Activated gamma-delta T cell treated with Interleukin-2 at 50 U/mL for 16 hours (primary cell): Measurements from ENCODE around the gene OR2T27.
"Not testable (repeated sequence)": the region's sequence is repeated elsewhere in the genome, so short reads cannot be mapped to it uniquely, and the experiment has no call there.

ENCODE experiments used
- DNase-seq: peaks from one replicate; pipeline ENCODE4 v3.0.0-alpha.2; 2020

Gene OR2T27, protein sequence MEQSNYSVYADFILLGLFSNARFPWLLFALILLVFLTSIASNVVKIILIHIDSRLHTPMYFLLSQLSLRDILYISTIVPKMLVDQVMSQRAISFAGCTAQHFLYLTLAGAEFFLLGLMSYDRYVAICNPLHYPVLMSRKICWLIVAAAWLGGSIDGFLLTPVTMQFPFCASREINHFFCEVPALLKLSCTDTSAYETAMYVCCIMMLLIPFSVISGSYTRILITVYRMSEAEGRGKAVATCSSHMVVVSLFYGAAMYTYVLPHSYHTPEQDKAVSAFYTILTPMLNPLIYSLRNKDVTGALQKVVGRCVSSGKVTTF

DNA sequence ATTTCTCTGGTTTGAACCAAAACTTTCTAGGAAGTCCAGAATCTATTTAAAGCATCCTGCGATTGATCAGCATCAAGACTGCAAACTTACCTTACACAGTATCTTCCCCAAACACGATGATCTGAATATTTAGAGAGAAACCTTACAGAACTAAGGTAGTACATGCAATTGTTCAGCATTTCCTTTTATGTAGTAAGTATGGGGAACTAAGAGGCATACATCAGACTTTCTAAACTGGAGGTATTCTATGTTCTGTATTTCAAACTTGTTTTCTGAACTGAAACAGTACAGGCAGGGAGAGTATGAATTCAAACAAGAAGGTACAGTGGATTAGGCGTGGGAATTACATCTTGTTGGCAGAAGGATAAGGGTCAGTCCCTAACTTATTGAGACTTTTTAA is at the start of gene OR2T27:
Gene OR2T27 (minus strand): TSS at position 175 of the 400 bp plus-strand sequence. CDS start 4,644 bp downstream, outside the sequence.
- not testable (repeated sequence) for DNase-seq

DNA sequence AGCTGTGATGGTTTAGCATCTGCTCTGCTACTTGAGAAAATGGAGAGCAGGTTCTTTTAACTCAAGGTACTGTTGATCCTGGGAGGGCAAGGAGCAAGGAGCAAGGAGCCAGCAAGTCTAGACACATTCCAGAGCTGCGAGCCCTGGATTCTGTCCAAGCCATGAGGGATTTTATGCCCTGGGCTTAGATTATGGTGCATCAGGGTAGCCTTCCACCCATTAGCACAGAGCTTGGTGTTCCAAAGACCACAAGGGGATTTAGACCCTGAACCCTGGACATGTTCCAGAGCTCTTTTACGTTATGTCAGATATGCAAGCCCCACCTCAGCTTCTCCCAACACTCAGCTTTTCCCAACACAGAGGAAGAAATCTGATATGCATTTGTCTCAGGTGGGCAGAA is 49.3 kb upstream of the OR2T27 start:
- DNase-seq = no peak

DNA sequence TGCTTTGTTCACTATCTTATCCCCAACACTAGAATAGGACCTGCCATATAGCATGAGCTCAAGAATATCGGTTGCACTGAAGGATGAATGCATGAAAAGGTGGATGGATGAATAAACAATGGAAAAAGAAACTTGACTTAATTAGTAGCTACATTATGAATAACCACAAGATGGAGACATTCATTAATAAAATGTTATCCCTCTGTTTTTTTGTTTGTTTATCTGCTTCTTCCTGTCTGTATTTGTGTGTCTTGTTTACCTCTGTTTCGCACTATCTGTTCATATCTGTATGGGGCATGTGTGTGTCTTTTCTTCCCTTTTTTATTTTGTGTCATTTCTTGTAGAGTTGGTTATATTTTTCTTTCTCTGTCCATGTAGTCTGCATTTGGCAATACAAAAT is 48.3 kb upstream of the OR2T27 start:
- no peak for DNase-seq

DNA sequence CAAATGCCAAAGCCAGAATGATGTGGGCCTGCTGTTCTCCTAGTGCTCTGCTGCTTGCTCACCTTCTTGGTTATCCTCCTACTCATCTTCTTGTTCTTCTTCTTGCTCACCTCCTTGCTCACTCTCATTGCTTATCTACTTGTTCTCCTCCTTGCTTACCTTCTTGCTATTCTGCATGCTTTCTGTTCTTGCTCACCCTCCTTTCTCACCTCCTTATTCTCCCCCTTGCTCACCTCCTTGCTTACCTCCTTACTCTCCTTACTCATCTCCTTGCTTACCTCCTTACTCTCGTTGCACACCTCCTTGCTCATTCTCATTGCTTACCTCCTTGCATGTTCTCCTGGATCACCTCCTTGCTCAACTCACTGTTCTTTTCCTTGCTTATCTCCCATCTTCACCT is 47.4 kb upstream of the OR2T27 start, which contains the start of gene OR14I1:
Gene OR14I1 (minus strand): TSS at position 53 of the 400 bp plus-strand sequence.
- DNase-seq = no peak

DNA sequence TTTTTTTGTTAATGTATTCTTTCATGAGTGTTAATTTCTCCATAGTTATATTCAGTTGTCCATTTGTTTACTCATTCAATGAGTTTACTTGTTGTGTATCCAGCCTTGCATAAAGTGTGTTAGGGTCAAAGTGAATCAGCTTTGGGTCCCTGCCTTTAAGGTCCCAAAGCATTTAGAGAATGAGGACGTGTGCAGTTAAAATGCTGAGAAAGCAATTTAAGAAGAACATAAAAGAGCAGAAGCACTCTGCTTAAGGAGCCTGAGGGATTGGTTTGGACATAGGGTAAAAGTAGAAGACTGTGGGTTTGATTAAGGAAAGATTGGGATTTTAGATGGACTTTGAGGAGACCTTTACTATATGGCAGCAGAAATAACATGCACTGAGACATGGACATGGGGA is 43.8 kb upstream of the OR2T27 start:
- no peak for DNase-seq

DNA sequence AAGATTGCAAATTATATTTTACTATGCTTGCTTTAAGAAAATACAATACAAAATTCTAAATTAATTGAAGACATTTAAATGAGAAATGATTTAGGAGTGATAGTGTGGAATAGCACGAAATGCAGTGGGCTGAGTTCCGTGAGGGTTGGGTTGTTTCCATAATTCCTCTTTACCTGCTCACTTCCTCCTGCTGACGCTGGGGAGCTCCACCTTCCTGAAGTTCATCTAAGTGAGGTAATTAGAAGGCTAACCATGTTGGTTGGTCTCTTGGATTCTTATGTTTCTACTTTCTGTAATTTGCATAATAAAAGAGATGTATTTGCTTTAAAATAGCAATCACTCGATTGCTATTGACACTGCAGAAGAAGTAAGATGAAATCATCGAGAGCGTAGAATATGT is 42.6 kb upstream of the OR2T27 start:
- no peak for DNase-seq

DNA sequence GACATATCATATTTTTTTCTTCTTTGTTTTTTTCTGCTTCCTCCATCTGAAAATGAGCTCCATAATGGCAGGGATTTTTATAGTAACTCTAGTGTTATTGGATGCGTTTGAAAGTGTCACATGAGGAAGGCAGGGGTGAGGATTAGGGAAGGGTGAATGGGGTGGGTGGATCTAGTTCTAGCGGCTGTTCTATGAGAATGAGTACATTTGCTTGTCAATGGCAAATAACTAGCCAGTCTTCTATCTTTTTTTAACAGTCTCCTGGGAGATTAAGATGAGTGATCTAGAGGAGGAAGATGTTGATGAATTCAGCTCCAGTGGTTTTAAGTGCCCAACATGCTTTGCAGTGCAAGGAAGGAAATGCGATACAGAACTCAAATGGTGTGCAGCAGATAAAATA is 41.4 kb upstream of the OR2T27 start:
- no peak for DNase-seq

DNA sequence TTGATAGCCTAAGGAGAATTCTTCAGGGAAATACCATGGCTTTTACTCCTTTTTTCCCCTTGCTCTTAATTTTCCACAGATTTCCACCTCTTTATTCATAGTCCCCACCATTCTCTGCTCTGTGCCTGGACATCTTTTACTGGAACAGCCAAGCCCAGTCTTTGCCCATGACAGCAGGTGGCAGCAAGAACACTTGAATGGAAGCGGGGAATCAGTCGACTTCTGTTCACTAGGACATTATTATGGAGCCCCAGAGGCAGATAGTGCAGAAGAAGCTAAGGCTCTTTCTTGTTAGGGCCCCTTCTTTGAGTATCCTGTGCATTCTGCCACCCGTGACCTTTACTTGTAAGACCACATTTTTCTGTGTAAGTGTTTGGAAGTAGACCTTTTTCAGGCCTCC is 40.9 kb upstream of the OR2T27 start:
- DNase-seq = no peak

DNA sequence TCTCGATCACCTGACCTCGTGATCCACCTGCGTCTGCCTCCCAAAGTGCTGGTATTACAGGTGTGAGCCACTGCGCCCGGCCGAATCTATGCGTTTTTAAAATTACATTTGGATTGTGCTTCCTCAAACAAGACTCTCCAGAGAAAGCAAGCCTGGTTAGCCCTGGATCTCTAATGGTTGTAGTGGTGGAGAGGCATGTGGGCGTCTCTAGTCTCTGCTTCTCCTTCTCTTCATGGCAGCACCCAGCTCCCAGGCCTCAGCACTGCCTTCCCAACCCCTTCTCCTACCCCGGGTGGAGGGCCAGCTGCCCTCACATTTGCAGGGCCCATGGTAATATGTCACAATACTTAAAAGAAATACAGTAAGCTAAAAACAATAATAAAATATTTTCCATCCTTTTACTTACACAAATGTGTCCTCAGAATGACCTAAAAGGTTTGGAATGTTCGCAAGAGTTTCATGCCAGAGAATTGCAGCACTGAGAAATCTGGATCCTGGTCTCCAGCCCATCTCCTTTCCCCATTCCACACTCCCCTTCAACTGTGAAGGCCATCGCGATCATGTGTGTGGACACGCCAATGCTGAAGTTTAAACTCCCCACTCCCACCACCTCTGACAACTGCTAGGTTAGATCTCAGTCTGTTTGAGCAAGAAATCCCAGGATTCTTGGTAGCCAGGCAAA is 40.3 kb upstream of the OR2T27 start:
- DNase-seq = no peak

DNA sequence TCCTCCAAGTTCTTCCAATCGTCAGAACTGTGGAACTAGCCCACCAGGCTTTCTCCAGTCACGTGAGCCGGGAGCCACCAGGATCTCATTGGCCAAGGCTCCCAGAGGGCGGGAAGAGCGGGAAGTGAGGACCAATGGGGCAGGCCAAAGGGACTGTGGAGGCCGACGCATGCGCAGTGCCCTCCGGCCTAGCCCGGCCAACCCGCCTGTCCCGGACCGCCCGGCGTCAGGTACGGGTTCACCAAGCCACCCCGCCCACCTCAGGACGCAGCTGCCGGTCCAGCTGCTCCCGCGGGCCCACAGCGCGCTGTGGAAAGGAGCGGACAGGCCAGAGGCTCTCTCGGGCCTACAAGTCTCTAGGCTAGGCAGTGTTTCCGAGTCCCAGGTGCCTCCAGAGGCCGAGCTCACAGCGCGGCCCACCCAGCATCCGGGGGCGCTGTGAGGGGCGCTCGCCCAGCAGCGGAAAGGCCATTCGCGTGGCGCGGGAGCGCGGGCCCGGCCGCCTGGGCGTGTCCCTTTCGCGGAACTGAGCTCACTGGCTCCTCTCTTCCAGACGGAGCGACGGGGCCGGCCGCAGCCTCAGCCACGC is 36.3 kb upstream of the OR2T27 start:
- DNase-seq = no peak

DNA sequence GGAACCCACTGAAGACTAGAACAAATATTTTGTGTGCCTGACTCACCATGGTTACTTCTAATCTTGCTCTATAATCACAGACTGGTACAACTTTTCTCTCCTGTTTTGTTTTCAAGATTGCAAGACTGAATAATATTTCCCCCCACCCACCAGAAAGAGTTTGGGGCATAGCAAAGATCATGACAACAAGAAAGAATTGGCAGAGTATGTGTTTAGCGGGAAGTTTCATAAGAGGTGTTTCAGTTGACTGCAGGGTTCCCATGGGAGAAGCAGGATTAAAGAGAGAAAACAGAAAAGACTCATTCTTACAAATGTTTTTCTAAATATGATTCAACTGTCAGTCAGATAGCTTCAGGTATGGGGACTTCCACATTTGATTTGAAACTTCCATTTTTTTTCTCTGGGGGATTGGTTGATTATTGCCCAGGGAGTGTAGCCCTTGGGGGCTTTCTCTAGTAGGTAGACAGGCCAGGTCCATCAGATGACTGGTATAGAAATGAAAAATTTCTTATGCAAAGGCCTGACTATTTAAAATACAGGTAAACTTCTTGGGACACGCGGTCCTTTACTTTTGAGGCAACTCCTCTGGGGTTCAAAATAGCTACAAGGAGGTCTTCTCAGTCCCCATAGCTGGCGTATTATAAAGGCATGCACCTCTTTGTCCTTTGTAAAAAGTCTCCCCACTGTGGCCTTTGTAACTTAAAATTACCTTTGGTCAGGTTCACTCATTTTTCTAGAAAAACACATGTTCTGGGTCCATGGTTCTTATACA is 33.4 kb upstream of the OR2T27 start:
- no peak for DNase-seq

DNA sequence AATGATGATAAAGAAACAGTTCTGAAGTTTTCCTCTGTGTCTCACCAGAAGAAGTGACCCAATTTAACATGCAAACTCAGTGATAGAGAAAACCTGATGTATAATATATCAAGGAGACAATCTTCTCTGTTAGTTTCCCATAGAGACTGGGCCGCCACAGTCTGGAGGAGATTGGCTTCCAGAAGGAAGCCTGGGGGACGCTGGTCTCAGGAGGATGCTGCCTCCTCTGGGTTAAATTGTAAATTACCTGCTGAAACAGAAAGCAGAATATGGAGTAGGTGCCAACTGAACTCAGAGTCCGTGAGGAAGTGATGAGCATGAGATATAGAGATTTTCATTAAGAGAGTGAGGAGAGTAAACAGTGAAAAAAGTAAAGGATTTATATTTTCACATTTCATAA is 31.5 kb upstream of the OR2T27 start:
- DNase-seq = no peak

DNA sequence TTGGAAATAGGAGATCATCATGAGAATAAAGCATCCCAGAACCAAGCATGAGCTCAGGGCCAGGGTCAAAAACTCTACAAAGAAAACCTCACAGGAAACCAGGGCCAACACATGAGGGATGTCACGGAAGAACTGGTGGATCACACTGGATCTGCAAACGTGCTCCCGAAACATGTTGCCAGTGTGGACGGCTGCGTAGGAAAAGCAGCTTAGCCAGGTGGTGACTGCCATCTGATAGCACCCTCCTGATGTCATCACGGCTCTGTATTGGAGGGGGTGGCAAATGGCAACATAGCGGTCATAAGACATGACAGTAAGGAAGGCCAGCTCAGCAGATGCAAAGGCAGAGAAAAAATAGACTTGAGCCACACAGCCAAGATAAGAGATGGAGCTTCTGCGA is 26.3 kb upstream of the OR2T27 start:
- no peak for DNase-seq

DNA sequence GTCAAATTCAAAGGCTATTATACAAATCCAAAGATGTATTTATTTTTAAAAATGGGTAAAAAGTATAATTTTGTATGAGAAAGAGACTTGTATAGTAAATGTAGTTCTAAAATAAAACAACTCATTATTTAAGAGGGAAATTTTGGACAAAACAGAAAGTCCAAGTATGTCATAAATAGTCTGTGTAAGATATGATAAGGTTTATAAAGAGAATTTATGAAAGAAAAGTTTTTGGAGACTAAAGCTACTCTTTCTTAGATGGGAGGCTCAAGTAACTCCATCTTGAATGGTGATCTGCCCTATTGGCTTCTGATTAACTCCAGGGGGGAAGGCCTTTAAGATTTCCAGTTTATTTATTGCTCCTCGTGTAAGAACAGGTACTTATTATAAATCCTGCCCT is 14.7 kb upstream of the OR2T27 start:
- no peak for DNase-seq

DNA sequence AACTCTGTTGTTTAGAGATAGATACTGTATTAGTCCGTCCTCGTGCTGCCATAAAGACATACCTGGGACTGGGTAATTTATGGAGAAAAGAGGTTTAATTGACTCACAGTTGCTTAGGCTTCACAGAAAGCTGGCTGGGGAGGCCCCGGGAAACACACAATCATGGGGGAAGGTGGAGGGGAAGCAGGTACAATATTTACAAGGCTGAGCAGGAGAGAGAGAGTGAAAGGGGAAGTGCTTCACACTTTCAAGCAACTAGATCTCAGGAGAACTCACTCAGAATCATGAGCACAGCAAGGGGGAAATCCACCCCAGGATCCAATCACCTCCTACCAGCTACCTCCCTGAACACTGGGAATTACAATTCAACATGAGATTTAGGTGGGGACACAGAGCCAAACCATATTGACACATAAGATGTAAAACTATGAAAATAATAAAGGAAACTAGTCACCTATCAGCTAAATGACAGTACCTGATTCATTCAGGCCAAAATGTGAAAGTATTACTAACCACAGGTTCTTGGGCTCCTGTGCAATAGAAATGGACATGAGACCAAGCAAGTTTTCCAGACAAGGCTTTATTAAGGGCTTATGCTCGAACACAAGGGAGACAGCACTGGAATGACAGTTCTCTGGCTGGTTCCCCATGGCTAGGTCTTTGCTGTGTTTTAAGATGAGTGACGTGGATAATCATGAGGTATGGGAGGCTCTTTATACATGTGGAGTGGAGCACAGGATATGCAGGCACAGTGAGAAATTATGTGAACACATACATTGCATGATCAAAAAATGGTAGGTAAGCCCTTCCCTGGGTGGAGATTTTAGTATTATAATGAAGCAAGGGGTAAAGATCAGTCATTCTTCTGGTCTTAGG is 8.4 kb upstream of the OR2T27 start:
- DNase-seq = not testable (repeated sequence)

DNA sequence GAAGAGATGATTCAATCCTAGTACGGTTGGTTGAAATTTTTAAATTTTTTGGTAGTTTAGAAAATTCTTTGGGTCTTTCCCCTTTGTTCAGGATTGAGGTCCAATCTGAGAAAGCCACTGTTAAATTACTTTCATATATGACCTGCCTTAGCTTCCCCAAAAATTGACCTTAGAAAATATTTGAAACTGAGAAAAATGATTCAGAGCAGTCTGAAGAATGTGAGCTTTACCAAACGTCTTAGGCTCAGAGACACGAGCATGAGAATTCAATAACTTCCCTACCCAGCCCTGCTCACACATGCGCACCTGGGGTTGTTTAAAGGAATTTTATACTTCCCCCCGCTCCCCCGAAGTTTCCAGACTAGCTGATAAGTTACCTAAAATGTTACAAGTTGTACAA is 1.5 kb upstream of the OR2T27 start:
- DNase-seq = not testable (repeated sequence)

DNA sequence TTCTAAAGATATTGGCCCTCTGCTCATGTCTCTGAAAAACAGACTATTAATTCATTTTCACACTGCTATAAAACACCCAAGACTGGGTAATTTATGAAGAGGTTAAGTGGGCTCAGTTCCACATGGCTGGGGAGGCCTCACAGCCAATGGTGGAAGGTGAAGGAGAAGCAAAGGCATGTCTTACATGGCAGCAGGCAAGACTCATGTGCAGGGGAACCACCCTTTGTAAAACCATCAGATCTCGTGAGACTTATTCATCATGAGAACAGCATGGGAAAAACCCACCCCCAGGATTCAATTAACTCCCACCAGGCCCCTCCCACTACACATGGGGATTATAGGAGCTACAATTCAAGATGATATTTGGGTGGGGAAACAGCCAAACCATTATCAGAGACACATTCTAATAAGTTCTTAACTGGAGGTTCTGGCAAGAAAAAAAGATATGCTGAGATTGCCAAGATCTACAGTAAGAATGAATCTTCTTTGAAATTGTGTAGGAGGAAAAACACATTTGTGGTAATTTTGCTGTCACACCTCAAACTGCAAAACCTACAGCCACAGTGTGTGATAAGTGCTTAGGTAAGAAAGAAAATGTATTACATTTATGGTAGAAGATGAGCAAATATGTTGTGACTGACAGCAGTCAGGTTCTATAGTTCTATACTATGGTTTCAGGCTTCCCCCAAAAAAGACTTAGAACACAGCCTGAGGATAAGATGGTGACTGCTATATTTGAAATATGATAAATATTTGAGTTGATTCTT is 6.4 kb downstream of the OR2T27 start:
- DNase-seq = not testable (repeated sequence)

DNA sequence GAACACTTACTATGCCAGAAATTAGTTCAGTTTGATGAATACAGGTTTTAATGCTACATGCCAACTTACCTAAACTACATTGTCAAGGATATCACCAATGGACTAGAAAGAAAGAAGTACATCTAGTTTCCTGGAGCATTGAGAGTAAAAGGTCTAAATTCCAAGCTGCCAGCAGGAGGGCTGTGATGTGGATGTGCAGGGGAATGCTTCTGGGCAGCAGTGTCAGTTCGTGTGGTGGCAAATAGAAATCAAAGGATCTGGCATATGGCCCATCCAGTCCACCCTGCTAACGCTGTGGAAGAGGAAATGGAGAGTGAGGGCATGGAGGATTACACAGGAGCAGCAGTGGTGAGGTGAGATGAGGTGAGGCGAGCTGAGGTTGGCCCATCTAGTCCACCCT is 10.2 kb downstream of the OR2T27 start, which contains the start of gene OR2T35:
Gene OR2T35 (minus strand): TSS at position 101 of the 400 bp plus-strand sequence. CDS start 6,020 bp downstream, outside the sequence.
- not testable (repeated sequence) for DNase-seq

DNA sequence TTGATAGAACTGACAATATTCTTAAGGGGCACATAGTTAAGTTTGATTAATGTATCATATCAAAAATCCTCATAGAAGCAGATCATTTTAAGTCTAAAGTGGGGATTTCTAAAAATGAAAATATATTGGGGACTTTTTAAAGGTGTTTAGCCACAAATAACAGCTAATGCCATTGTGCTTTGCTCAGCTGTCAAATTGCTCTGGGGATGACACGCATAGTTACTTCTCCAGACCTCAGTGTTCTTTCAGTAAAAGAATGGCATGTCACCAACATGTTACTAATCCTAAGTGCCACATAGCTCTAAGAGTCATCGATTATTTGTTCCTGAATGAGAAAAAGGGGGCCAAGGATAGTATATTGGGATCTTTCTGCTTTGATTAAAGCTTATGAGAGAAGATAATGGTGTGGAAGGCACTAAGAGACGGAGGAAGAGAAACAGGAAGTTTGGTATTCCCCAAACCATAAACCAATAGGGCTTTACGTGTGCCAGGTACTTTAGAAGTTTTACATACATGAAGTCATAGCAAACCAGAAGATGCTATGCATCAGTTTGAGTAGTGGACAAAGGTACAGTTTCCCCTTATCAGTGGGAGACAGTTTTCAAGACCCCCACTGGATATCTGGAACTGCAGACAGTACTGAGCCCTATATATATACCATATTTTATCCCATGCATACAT is 12.2 kb downstream of the OR2T27 start:
- DNase-seq = not testable (repeated sequence)

DNA sequence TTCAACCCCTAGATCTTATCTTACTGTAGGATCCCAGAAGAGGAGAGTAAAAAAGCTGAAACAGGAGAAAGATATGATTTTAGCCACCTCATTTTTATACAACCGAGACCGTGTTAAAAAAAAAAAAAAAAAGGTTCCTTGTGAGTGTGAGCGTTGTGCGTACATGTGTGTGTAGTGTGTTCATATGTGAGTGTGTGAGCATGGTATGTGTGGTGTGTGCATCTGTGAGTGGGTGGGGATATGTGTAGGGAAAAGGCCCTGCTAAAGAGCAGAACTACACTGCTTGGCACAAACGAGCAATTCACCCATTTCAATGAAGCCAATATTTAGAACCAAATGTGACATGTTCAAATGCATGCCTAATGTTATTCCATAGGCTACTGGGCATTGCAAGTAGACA is 13.7 kb downstream of the OR2T27 start:
- DNase-seq = not testable (repeated sequence)

DNA sequence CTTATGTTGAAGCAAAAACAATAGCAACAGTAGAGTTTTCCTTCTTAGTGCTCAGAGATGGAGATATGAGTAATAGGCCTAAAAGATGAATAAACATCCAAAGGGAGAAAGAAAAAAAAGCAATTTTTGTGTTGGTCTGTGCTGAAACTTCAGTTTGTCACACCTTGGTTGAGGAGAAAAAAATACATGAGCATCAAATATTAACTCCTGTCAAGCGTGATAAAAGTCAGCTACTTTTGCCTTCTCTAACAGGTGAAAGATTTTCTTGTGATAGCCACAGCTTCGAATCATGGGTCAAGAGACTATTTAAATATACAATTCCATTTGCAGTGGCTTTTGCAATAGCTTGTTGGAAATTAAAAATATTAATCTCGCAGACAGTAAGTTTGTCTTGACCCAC is 14.4 kb downstream of the OR2T27 start:
- not testable (repeated sequence) for DNase-seq
